WERI-Rb-1 (cell line): ENCODE data around the gene TEX261.

ENCODE experiments used
- DNase-seq: peaks from one replicate; pipeline ENCODE4 v3.0.0-alpha.2; 2020
- H3K27ac ChIP-seq: fragments of 250-450 bp; sonication (Bioruptor Pico); 2 replicates; pipeline ENCODE4 v1.5.1; 2020; ENCODE audit warnings: mild to moderate bottlenecking, moderate library complexity
- H3K27me3 ChIP-seq: fragments of 250-450 bp; sonication (Bioruptor Pico); 2 replicates; pipeline ENCODE4 v1.5.1; 2021; ENCODE audit warnings: mild to moderate bottlenecking, low read depth, moderate library complexity; ENCODE audit not compliant: insufficient read depth, severe bottlenecking
- H3K36me3 ChIP-seq: fragments of 250-450 bp; sonication (Bioruptor Pico); 2 replicates; pipeline ENCODE4 v1.5.1; 2020; ENCODE audit warnings: mild to moderate bottlenecking, moderate library complexity
- H3K4me3 ChIP-seq: 2 replicates; pipeline ENCODE4 v1.5.1; 2011; ENCODE audit warnings: low read depth, mild to moderate bottlenecking, control low read depth, low read length
- H3K9me3 ChIP-seq: fragments of 250-450 bp; sonication (Bioruptor Pico); 2 replicates; pipeline ENCODE4 v1.5.1; 2021; ENCODE audit warnings: mild to moderate bottlenecking, moderate library complexity; ENCODE audit not compliant: severe bottlenecking
- CTCF ChIP-seq: IDR thresholded peaks from 2 replicates; pipeline ENCODE4 v1.5.1; 2011; ENCODE audit warnings: low read depth, mild to moderate bottlenecking, control low read depth, inconsistent platforms, low read length

The TEX261 gene

GRCh38 chr2:70988151-70988550 lies 6.5 kb downstream of the TEX261 start:
- H3K9me3 ChIP-seq = no peaks in the 10 kb centered on the region
- DNase-seq = no peak
- peaks cover 72% of the 10 kb centered on the region for H3K36me3 ChIP-seq
- no peak overlapping the region for H3K27ac ChIP-seq
- H3K4me3 ChIP-seq = no peak overlapping the region
- no peak for TF ChIP-seq CTCF
- H3K27me3 ChIP-seq = no peaks in the 10 kb centered on the region

GRCh38 chr2:70987386-70987785 lies 7.3 kb downstream of the TEX261 start:
- H3K27me3 ChIP-seq = no peaks in the 10 kb centered on the region
- no peak overlapping the region for H3K27ac ChIP-seq
- DNase-seq = no peak
- no peak for TF ChIP-seq CTCF
- no peak overlapping the region for H3K4me3 ChIP-seq
- H3K9me3 ChIP-seq = no peaks in the 10 kb centered on the region
- peaks cover 67% of the 10 kb centered on the region for H3K36me3 ChIP-seq

- TF ChIP-seq CTCF = no peak
- H3K36me3 ChIP-seq = peaks cover 61% of the 10 kb centered on the region
- H3K4me3 ChIP-seq = no peak overlapping the region
- no peak overlapping the region for H3K27ac ChIP-seq
- H3K27me3 ChIP-seq = no peaks in the 10 kb centered on the region
- DNase-seq = no peak
- no peaks in the 10 kb centered on the region for H3K9me3 ChIP-seq
Measured at GRCh38 chr2:70986499-70987189, 8.0 kb downstream of the TEX261 start.

GRCh38 chr2:70985956-70986355 lies 8.7 kb downstream of the TEX261 start:
- peaks cover 54% of the 10 kb centered on the region for H3K36me3 ChIP-seq

GRCh38 chr2:70985283-70985688 lies 9.4 kb downstream of the TEX261 start:
- Histone ChIP-seq H3K36me3 (peaks cover 49% of the 10 kb centered on the region), H3K4me3 (no peak overlapping the region), H3K9me3 (no peaks in the 10 kb centered on the region), H3K27ac (no peak overlapping the region), H3K27me3 (no peaks in the 10 kb centered on the region)
- TF ChIP-seq CTCF = no peak
- DNase-seq = no peak

More at GRCh38 chr2:70985956-70986355, 8.7 kb downstream of the TEX261 start:
- DNase-seq = no peak
- TF ChIP-seq CTCF = no peak
- no peaks in the 10 kb centered on the region for H3K9me3 ChIP-seq
- no peak overlapping the region for H3K4me3 ChIP-seq
- no peak overlapping the region for H3K27ac ChIP-seq
- H3K27me3 ChIP-seq = no peaks in the 10 kb centered on the region

GRCh38 chr2:70984576-70985282 lies 9.9 kb downstream of the TEX261 start:
- DNase-seq = peak; percentile 85

More at GRCh38 chr2:70984576-70985282, 9.9 kb downstream of the TEX261 start:
- no peak overlapping the region; the same call in 1 of the 2 replicates for H3K27ac ChIP-seq
- no peak overlapping the region for H3K4me3 ChIP-seq
- no peaks in the 10 kb centered on the region for H3K27me3 ChIP-seq
- H3K36me3 ChIP-seq = peaks cover 43% of the 10 kb centered on the region
- TF ChIP-seq CTCF = peak; percentile 98
- no peaks in the 10 kb centered on the region for H3K9me3 ChIP-seq
